H1 (cell line): ENCODE measurements around the gene LRRC49. TPM values are rescaled to one million over a fixed set of nuclear protein-coding genes. Genes with fewer than 3 reads are reported as not detected.

Experiments used
- CTCF ChIA-PET: fragments of 300-600 bp; sonication (Branson Sonifier 250); formaldehyde crosslinking; loops from one replicate; lab custom pipeline; 2021; ENCODE audit not compliant: partially characterized antibody; lab: Charles Lee
- POLR2A ChIA-PET: fragments of 300-600 bp; sonication (Branson Sonifier 250); formaldehyde crosslinking; loops from one replicate; lab custom pipeline; 2021; ENCODE audit warnings: inconsistent platforms; ENCODE audit not compliant: partially characterized antibody; lab: Charles Lee
- DNase-seq, 2 experiments: peaks; one replicate each; pipeline versions ENCODE4 v3.0.0 to v3.0.0-alpha.2; 2010 to 2022; ENCODE audit warnings: low spot score in 2 of 2, low read depth in 1 of 2, mixed read lengths in 1 of 2
- FAIRE-seq: peaks from 2 replicates; lab custom pipeline; 2011; peaks lifted over from hg19 to GRCh38; lab: Jason Lieb, UNC
- H2AFZ ChIP-seq: 2 replicates; pipeline ENCODE4 v1.8.1; 2012; ENCODE audit warnings: low read length, inconsistent platforms
- H2AK5ac ChIP-seq: 2 replicates; pipeline ENCODE4 v1.6.1; 2013; ENCODE audit warnings: low read depth, low read length
- H2BK120ac ChIP-seq: replicated peaks from 2 replicates; pipeline ENCODE3; 2013; ENCODE audit warnings: low read depth, low read length, inconsistent platforms
- H2BK12ac ChIP-seq: 2 replicates; pipeline ENCODE4 v1.6.1; 2013; ENCODE audit warnings: low read depth, low read length
- H2BK15ac ChIP-seq: 2 replicates; pipeline ENCODE4 v1.6.1; 2013; ENCODE audit warnings: low read length
- H2BK20ac ChIP-seq: 2 replicates; pipeline ENCODE4 v1.6.1; 2013; ENCODE audit warnings: low read length
- H2BK5ac ChIP-seq: 2 replicates; pipeline ENCODE4 v1.6.1; 2013; ENCODE audit warnings: low read depth, low read length
- H3K14ac ChIP-seq: 2 replicates; pipeline ENCODE4 v1.6.1; 2013; ENCODE audit warnings: inconsistent platforms; ENCODE audit not compliant: insufficient read length
- H3K18ac ChIP-seq: 2 replicates; pipeline ENCODE4 v1.6.1; 2013; ENCODE audit warnings: low read length; ENCODE audit errors: extremely low read depth
- H3K23ac ChIP-seq: 2 replicates; pipeline ENCODE4 v1.6.1; 2013; ENCODE audit warnings: inconsistent platforms; ENCODE audit not compliant: insufficient read length
- H3K23me2 ChIP-seq: 2 replicates; pipeline ENCODE4 v1.6.1; 2013; ENCODE audit warnings: low read depth, low read length
- H3K27ac ChIP-seq: 2 replicates; pipeline ENCODE4 v1.6.1; 2011; ENCODE audit warnings: low read depth, low read length, inconsistent platforms
- H3K27me3 ChIP-seq, 4 experiments: replicated peaks in 1 of 4; 1 replicate in 1 of 4; 2 replicates in 3 of 4; pipeline versions ENCODE4 v1.6.1 to v1.8.1; 2011 to 2013; ENCODE audit warnings: low read length in 3 of 4, mild to moderate bottlenecking in 3 of 4, inconsistent platforms in 2 of 4, mixed read lengths in 2 of 4, moderate library complexity in 1 of 4; ENCODE audit not compliant: control insufficient read depth in 3 of 4, insufficient read depth in 3 of 4; ENCODE audit errors: extremely low read depth in 1 of 4
- H3K36me3 ChIP-seq, 4 experiments: 2 replicates each; pipeline versions ENCODE4 v1.6.1 to v1.8.1; 2011 to 2013; ENCODE audit warnings: mild to moderate bottlenecking in 4 of 4, low read length in 3 of 4, moderate library complexity in 2 of 4, control low read depth in 1 of 4, inconsistent platforms in 1 of 4; ENCODE audit not compliant: insufficient read depth in 4 of 4, control insufficient read depth in 2 of 4
- H3K4ac ChIP-seq: replicated peaks from 2 replicates; pipeline ENCODE3; 2013; ENCODE audit warnings: low read length, low read depth, mixed read lengths, inconsistent platforms; ENCODE audit not compliant: insufficient read length
- H3K4me1 ChIP-seq, 4 experiments: replicated peaks in 1 of 4; 1 replicate in 1 of 4; 2 replicates in 3 of 4; pipeline versions ENCODE4 v1.6.1 to v1.8.1; 2011 to 2013; ENCODE audit warnings: low read length in 3 of 4, inconsistent platforms in 2 of 4, mixed read lengths in 1 of 4; ENCODE audit not compliant: insufficient read depth in 4 of 4, control insufficient read depth in 3 of 4
- H3K4me2 ChIP-seq, 2 experiments: 2 replicates each; pipeline versions ENCODE4 v1.6.1 to v1.8.1; 2011 to 2013; ENCODE audit warnings: low read depth in 2 of 2, low read length in 2 of 2, control low read depth in 1 of 2, inconsistent platforms in 1 of 2, mild to moderate bottlenecking in 1 of 2; ENCODE audit not compliant: insufficient read depth in 1 of 2
- H3K4me3 ChIP-seq, 4 experiments: fragments of 200-600, 300-600 bp in 1 of 4; sonication (generic), shearing (Covaris generic), sonication (Bioruptor Twin) in 1 of 4; 2 replicates each; pipeline versions ENCODE4 v1.5.1 to v1.8.1; 2011 to 2016; ENCODE audit warnings: low read length in 4 of 4, low read depth in 3 of 4, control low read depth in 2 of 4, inconsistent platforms in 2 of 4, mild to moderate bottlenecking in 2 of 4, mixed read lengths in 1 of 4, moderate library complexity in 1 of 4; ENCODE audit not compliant: insufficient read depth in 2 of 4; ENCODE audit errors: extremely low read depth in 1 of 4
- H3K56ac ChIP-seq: replicated peaks from 2 replicates; pipeline ENCODE3; 2013; ENCODE audit warnings: low read depth, mild to moderate bottlenecking, mixed read lengths, low read length, inconsistent platforms; ENCODE audit not compliant: insufficient read length
- H3K79me1 ChIP-seq: 2 replicates; pipeline ENCODE4 v1.6.1; 2013; ENCODE audit warnings: low read depth, low read length, control low read depth
- H3K79me2 ChIP-seq, 2 experiments: 2 replicates each; pipeline versions ENCODE4 v1.6.1 to v1.8.1; 2012 to 2013; ENCODE audit warnings: low read length in 2 of 2, mild to moderate bottlenecking in 2 of 2, inconsistent platforms in 1 of 2; ENCODE audit not compliant: insufficient read depth in 2 of 2, control insufficient read depth in 1 of 2
- H3K9ac ChIP-seq, 4 experiments: replicated peaks in 1 of 4; 1 replicate in 1 of 4; 2 replicates in 3 of 4; pipeline versions ENCODE4 v1.6.1 to v1.8.1; 2011 to 2013; ENCODE audit warnings: low read depth in 3 of 4, low read length in 3 of 4, control low read depth in 2 of 4, mild to moderate bottlenecking in 2 of 4, moderate library complexity in 2 of 4, inconsistent platforms in 1 of 4; ENCODE audit errors: extremely low read depth in 1 of 4
- H3K9me3 ChIP-seq, 2 experiments: 2 replicates each; pipeline versions ENCODE4 v1.6.1 to v1.8.1; 2012 to 2013; ENCODE audit warnings: mild to moderate bottlenecking in 2 of 2, moderate library complexity in 2 of 2, control low read depth in 1 of 2, inconsistent platforms in 1 of 2, low read depth in 1 of 2, low read length in 1 of 2, mixed read lengths in 1 of 2; ENCODE audit not compliant: insufficient read depth in 2 of 2
- H4K20me1 ChIP-seq, 2 experiments: replicated peaks in 1 of 2; 2 replicates each; pipeline versions ENCODE3 to v1.8.1; 2011 to 2013; ENCODE audit warnings: inconsistent platforms in 2 of 2, low read length in 2 of 2, mild to moderate bottlenecking in 1 of 2; ENCODE audit not compliant: insufficient read depth in 2 of 2, control insufficient read depth in 1 of 2
- H4K5ac ChIP-seq: 2 replicates; pipeline ENCODE4 v1.6.1; 2013; ENCODE audit warnings: low read length, low read depth, mixed read lengths, inconsistent platforms; ENCODE audit not compliant: insufficient read length
- H4K8ac ChIP-seq: 2 replicates; pipeline ENCODE4 v1.8.0; 2013; ENCODE audit warnings: mild to moderate bottlenecking, moderate library complexity, low read length, inconsistent platforms; ENCODE audit not compliant: insufficient read depth; ENCODE audit errors: extremely low read depth
- H4K91ac ChIP-seq: replicated peaks from 2 replicates; pipeline ENCODE3; 2013; ENCODE audit warnings: low read length, mixed read lengths, inconsistent platforms; ENCODE audit not compliant: insufficient read length
- CTBP2 ChIP-seq: IDR thresholded peaks from 2 replicates; pipeline ENCODE4 v1.7.0; 2011; ENCODE audit warnings: borderline replicate concordance, mild to moderate bottlenecking, moderate library complexity, mixed read lengths, low read length; ENCODE audit not compliant: insufficient read depth, insufficient read length
- E2F6 ChIP-seq: IDR thresholded peaks from 2 replicates; pipeline ENCODE4 v1.6.1; 2012; ENCODE audit warnings: inconsistent platforms
- EZH2 ChIP-seq: fragments of 200-600 bp; sonication (generic); IDR thresholded peaks from 2 replicates; pipeline ENCODE4 v1.7.1; 2012; ENCODE audit warnings: low read depth, mild to moderate bottlenecking, moderate library complexity, low read length, inconsistent platforms; ENCODE audit not compliant: severe bottlenecking
- JUND ChIP-seq: IDR thresholded peaks from 2 replicates; pipeline ENCODE4 v1.6.1; 2011; ENCODE audit warnings: mild to moderate bottlenecking, improper control_type of control experiment, low read length
- KDM1A ChIP-seq: fragments of 200-600, 300-600 bp; sonication (generic); IDR thresholded peaks from 2 replicates; pipeline ENCODE4 v1.7.1; 2016; ENCODE audit warnings: mild to moderate bottlenecking, low read length, borderline replicate concordance
- KDM5A ChIP-seq: fragments of 200-600 bp; IDR thresholded peaks from 2 replicates; pipeline ENCODE4 v1.7.1; 2012; ENCODE audit warnings: mild to moderate bottlenecking, low read length, inconsistent platforms, mixed read lengths
- PHF8 ChIP-seq: fragments of 200-600 bp; sonication (generic); conservative IDR thresholded peaks from 2 replicates; pipeline ENCODE4 v1.7.1; 2012; ENCODE audit warnings: low read depth, mild to moderate bottlenecking, inconsistent platforms, low read length, moderate library complexity
- RAD21 ChIP-seq, 2 experiments: IDR thresholded peaks in 1 of 2; conservative IDR thresholded peaks in 1 of 2; 2 replicates each; pipeline ENCODE4 v1.6.1; 2011; ENCODE audit warnings: low read depth in 2 of 2, low read length in 2 of 2, improper control_type of control experiment in 1 of 2, inconsistent platforms in 1 of 2, mild to moderate bottlenecking in 1 of 2, moderate library complexity in 1 of 2
- RNF2 ChIP-seq: fragments of 200-900, 300-1000 bp; sonication (generic); IDR thresholded peaks from 2 replicates; pipeline ENCODE4 v1.7.1; 2016; ENCODE audit warnings: borderline replicate concordance, low read depth, mild to moderate bottlenecking, antibody characterized with exemption, low read length; ENCODE audit not compliant: poor library complexity, severe bottlenecking; ENCODE audit errors: missing control alignments
- SIX5 ChIP-seq: IDR thresholded peaks from 2 replicates; pipeline ENCODE4 v1.6.1; 2011; ENCODE audit warnings: mild to moderate bottlenecking, low read depth, low read length
- TAF7 ChIP-seq: optimal IDR thresholded peaks from 2 replicates; pipeline ENCODE3; 2011; ENCODE audit warnings: low read depth, mild to moderate bottlenecking, inconsistent platforms, low read length, moderate library complexity, borderline replicate concordance
- TBP ChIP-seq: IDR thresholded peaks from 2 replicates; pipeline ENCODE4 v1.6.1; 2011; ENCODE audit warnings: low read depth, low read length, improper control_type of control experiment
- WGBS, 2 experiments: shearing (Covaris generic) in 1 of 2; methylation state at CpG; one replicate each; pipeline versions ENCODE4 v1.1.6 to v1.1.7; 2013 to 2015; ENCODE audit warnings: low lambda C conversion rate in 2 of 2, mixed read lengths in 2 of 2, inconsistent platforms in 1 of 2, low coverage in 1 of 2, missing lambda C conversion rate in 1 of 2; ENCODE audit not compliant: insufficient replicate concordance in 2 of 2, insufficient coverage in 1 of 2, insufficient read length in 1 of 2; ENCODE audit errors: extremely low coverage in 1 of 2, missing lambda C conversion rate in 1 of 2; 5-methylcytosine and 5-hydroxymethylcytosine counted together
- polyA plus RNA-seq, 7 experiments: library from polyadenylated mRNA; depleted of rRNA in 3 of 7; stranded (reverse) in 5 of 7; unstranded in 2 of 7; fragments of >200 nt in 5 of 7; fragments of 200-250 nt in 2 of 7; gene quantifications; 1 replicate in 5 of 7; 2 replicates in 1 of 7; 4 replicates in 1 of 7; pipeline versions ENCODE4 v1.2.1 to v1.2.3, GENCODE V29; 2011 to 2013; ENCODE audit warnings: missing spikeins in 2 of 7, mixed read lengths in 2 of 7
- total RNA-seq: library from RNA; stranded (reverse); fragmentation: NEBNext Ultra II Directional; extraction: Animal tissue kit (Norgen Biotek cat#: 25700); gene quantifications from 2 replicates; pipeline ENCODE4 v1.2.1, GENCODE V29; 2021

Gene LRRC49
- total and polyA plus RNA-seq, 2 of the 8 experiments (the other 6 are each of a cell fraction or from before 2014, with no cell fraction given), result 5.0 to 10.4 TPM

GRCh38 chr15:70954733-70955132 is 62.1 kb downstream of the LRRC49 start:
- Histone ChIP-seq H3K18ac (no peak overlapping the region), H3K36me3 (no peaks in the 10 kb centered on the region), H3K56ac (no peak overlapping the region), H3K9me3 (no peaks in the 10 kb centered on the region), H4K8ac (no peak overlapping the region), H3K9ac (no peak overlapping the region), H3K79me2 (no peaks in the 10 kb centered on the region), H4K91ac (no peak overlapping the region), H2BK120ac (no peak overlapping the region), H3K23ac (no peak overlapping the region), H2BK20ac (no peak overlapping the region), H2AK5ac (no peak overlapping the region), H2BK12ac (no peak overlapping the region), H3K4me1 (no peaks in the 10 kb centered on the region), H3K27ac (no peak overlapping the region), H4K20me1 (no peaks in the 10 kb centered on the region), H3K4me3 (no peak overlapping the region), H3K79me1 (no peaks in the 10 kb centered on the region), H3K23me2 (no peaks in the 10 kb centered on the region), H3K4me2 (no peak overlapping the region), H2BK15ac (no peak overlapping the region), H3K14ac (no peak overlapping the region), H2AFZ (no peak overlapping the region), H4K5ac (no peak overlapping the region), H2BK5ac (no peak overlapping the region), H3K27me3 (no peaks in the 10 kb centered on the region), H3K4ac (no peak overlapping the region)
- no peak for FAIRE-seq
- no peak for DNase-seq
- ChIA-PET CTCF (no interaction called here), POLR2A (no interaction called here)
- no peak for TF ChIP-seq RAD21 (IDR thresholded peaks at IDR 0.05 in 1 of 2, conservative IDR thresholded peaks at IDR 0.05 in 1 of 2; ENCODE audit: low read depth in 2 of 2, low read length in 2 of 2)
- TF ChIP-seq KDM1A, result no peak
- no peak for TF ChIP-seq EZH2
- no peak for TF ChIP-seq JUND
- no peak for TF ChIP-seq SIX5
- no peak for TF ChIP-seq PHF8
- TF ChIP-seq KDM5A, result no peak
- no peak for TF ChIP-seq RNF2
- TF ChIP-seq TAF7, result no peak
- TF ChIP-seq TBP, result no peak
- TF ChIP-seq E2F6, result no peak
- no peak for TF ChIP-seq CTBP2
- WGBS, 2 experiments, result 91% methylated on average over 6 of the region's 6 CpGs; no CpG with 5 or more reads in 1 of the 2 experiments
